Measurements from ENCODE around the gene LTB. TPM values are rescaled to one million over a fixed set of nuclear protein-coding genes. Genes with fewer than 3 reads are reported as not detected.

LTB gene
- total and polyA plus RNA-seq, 2 of the 13 experiments (the other 11 are each of a cell fraction or from before 2014, with no cell fraction given) = 0.09 to 0.22 TPM

- TF ChIP-seq, protein P1, sequence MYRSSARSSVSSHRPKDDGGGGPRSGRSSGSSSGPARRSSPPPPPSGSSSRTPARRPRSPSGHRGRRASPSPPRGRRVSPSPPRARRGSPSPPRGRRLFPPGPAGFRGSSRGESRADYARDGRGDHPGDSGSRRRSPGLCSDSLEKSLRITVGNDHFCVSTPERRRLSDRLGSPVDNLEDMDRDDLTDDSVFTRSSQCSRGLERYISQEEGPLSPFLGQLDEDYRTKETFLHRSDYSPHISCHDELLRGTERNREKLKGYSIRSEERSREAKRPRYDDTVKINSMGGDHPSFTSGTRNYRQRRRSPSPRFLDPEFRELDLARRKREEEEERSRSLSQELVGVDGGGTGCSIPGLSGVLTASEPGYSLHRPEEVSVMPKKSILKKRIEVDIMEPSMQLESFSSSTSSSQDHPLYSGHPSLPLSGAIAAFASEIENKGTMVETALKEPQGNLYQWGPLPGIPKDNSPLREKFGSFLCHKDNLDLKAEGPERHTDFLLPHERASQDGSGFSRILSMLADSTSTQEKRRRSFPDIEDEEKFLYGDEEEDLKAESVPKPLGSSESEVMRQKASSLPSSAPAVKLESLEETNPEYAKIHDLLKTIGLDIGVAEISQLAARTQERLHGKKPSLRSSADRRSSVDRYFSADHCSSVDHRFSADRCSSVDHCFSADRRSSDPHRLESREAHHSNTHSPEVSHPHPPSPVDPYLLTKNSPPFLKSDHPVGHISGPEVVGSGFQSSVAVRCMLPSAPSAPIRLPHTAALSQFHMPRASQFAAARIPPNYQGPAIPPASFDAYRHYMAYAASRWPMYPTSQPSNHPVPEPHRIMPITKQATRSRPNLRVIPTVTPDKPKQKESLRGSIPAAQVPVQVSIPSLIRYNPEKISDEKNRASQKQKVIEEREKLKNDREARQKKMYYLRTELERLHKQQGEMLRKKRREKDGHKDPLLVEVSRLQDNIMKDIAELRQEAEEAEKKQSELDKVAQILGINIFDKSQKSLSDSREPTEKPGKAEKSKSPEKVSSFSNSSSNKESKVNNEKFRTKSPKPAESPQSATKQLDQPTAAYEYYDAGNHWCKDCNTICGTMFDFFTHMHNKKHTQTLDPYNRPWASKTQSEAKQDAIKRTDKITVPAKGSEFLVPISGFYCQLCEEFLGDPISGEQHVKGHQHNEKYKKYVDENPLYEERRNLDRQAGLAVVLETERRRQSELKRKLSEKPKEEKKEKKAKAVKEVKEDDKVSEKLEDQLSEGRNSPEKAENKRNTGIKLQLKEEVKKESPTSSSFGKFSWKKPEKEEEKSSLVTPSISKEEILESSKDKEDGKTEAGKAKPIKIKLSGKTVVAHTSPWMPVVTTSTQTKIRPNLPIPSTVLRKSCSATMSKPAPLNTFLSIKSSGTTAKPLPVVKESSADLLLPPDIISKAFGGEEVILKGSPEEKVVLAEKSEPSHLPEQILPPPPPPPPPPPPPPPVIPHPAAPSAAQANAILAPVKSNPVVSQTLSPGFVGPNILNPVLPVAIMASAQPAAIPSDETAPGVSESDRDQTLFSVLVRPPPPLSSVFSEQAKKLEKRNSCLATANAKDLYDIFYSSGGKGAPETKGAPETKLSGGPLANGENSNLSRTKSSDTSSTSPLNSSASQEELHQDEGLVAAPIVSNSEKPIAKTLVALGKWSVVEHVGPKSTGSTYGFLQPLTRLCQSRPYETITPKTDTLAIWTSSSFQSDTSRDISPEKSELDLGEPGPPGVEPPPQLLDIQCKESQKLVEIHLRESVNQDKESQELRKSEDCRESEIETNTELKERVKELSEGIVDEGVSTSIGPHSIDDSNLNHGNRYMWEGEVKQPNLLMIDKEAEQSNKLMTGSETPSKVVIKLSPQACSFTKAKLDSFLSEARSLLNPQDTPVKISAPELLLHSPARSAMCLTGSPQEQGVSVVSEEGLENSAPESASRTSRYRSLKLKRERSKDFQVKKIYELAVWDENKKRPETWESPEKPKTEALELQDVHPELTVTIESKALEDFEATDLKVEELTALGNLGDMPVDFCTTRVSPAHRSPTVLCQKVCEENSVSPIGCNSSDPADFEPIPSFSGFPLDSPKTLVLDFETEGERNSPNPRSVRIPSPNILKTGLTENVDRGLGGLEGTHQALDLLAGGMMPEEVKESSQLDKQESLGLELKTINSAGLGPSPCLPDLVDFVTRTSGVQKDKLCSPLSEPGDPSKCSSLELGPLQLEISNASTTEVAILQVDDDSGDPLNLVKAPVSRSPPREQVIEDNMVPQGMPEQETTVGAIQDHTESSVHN (CRISPR knock-in tag; IDR thresholded peaks at IDR 0.05) = no peak
- TF ChIP-seq XRCC5 (optimal IDR thresholded peaks at IDR 0.05; ENCODE audit: low read length) (peak; percentile 86), DPF2 (CRISPR knock-in tag; IDR thresholded peaks at IDR 0.05; ENCODE audit: borderline replicate concordance, low read depth) (no peak), GPN1 (CRISPR knock-in tag; IDR thresholded peaks at IDR 0.05; ENCODE audit: borderline replicate concordance) (no peak), ZNF317 (CRISPR knock-in tag; IDR thresholded peaks at IDR 0.05) (no peak), IKZF5 (CRISPR knock-in tag; IDR thresholded peaks at IDR 0.05) (peak; percentile 88), ZNF33B (CRISPR knock-in tag; IDR thresholded peaks at IDR 0.05) (no peak), ZFP41 (CRISPR knock-in tag; IDR thresholded peaks at IDR 0.05; ENCODE audit: borderline replicate concordance) (no peak), GATAD2A (CRISPR knock-in tag; IDR thresholded peaks at IDR 0.05) (peak; percentile 63), NFYB (CRISPR knock-in tag; IDR thresholded peaks at IDR 0.05) (peak; percentile 40), TCF7L2 (IDR thresholded peaks at IDR 0.05; ENCODE audit: low read depth, low read length) (no peak), ARHGAP35 (CRISPR knock-in tag; IDR thresholded peaks at IDR 0.05; ENCODE audit: borderline replicate concordance) (0 out of 2 replicates have a peak, but pooled peaks have one; percentile 78), TCF12 (IDR thresholded peaks at IDR 0.05) (no peak), TCF12 (CRISPR knock-in tag; IDR thresholded peaks at IDR 0.05) (no peak), SNRNP70 (IDR thresholded peaks at IDR 0.05; ENCODE audit: low read depth, low read length) (no peak), ERF (CRISPR knock-in tag; IDR thresholded peaks at IDR 0.05) (peak; percentile 88), HOXD1 (CRISPR knock-in tag; IDR thresholded peaks at IDR 0.05) (no peak), ZNF276 (CRISPR knock-in tag; IDR thresholded peaks at IDR 0.05; ENCODE audit: low read depth) (peak; percentile 57; the same call in 1 of the 2 replicates)
- TF ChIP-seq, protein P2, sequence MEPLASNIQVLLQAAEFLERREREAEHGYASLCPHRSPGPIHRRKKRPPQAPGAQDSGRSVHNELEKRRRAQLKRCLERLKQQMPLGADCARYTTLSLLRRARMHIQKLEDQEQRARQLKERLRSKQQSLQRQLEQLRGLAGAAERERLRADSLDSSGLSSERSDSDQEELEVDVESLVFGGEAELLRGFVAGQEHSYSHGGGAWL (CRISPR knock-in tag; IDR thresholded peaks at IDR 0.05) = 0 out of 2 replicates have a peak, but pooled peaks have one; percentile 33
These were observed 35.1 kb downstream of the LTB start, which contains the start of gene NFKBIL1 (continued) for GRCh38 chr6:31546958-31547726.
